ENCODE results near the gene PRMT7.

PRMT7 gene, protein sequence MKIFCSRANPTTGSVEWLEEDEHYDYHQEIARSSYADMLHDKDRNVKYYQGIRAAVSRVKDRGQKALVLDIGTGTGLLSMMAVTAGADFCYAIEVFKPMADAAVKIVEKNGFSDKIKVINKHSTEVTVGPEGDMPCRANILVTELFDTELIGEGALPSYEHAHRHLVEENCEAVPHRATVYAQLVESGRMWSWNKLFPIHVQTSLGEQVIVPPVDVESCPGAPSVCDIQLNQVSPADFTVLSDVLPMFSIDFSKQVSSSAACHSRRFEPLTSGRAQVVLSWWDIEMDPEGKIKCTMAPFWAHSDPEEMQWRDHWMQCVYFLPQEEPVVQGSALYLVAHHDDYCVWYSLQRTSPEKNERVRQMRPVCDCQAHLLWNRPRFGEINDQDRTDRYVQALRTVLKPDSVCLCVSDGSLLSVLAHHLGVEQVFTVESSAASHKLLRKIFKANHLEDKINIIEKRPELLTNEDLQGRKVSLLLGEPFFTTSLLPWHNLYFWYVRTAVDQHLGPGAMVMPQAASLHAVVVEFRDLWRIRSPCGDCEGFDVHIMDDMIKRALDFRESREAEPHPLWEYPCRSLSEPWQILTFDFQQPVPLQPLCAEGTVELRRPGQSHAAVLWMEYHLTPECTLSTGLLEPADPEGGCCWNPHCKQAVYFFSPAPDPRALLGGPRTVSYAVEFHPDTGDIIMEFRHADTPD

DNA sequence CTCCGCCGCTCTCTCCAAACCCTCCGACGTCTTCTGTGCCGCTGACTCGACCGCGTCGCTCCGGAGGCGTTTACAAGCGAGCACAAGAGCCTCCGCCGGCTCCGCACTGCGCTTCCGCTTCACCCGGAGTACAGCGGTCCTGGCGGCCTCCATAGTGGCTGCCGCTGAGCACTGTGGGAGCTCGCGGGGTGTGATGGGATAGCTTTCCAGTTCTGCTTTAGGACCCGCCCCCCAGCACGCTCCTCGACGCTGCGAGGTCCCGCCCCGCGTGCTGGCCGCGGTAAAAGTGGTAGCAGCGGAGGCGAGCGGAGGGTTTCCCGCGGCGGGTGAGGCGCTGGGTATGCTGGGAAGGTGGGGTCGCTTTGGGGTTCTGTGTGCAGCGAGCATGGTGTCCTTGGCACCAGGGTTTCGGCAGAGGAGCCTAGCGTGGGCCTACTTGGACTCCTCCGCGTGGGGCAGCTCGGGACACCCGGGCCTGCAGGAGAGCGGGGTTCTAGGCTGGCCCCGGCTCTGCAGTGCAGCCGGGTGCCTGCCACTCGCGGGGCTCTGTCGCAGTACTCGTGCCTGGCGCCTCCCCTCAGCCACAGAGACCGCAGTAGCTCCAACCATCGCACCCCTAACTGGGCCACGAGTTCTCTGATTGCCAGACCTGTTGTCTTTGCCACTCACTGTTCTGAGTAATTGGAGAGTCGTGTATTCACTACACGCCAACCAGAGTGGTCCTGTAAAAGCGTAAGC is at the start of gene PRMT7, which contains the start of gene SLC7A6OS:
Gene PRMT7, plus strand, starts transcription at position 246 of the 738 bp plus-strand sequence. CDS start 4,961 bp downstream, outside the sequence.
Gene SLC7A6OS, minus strand, starts transcription at position 173 of the 738 bp plus-strand sequence. Its CDS starts 20 bp downstream, at position 153.
- FAIRE-seq: no peak

DNA sequence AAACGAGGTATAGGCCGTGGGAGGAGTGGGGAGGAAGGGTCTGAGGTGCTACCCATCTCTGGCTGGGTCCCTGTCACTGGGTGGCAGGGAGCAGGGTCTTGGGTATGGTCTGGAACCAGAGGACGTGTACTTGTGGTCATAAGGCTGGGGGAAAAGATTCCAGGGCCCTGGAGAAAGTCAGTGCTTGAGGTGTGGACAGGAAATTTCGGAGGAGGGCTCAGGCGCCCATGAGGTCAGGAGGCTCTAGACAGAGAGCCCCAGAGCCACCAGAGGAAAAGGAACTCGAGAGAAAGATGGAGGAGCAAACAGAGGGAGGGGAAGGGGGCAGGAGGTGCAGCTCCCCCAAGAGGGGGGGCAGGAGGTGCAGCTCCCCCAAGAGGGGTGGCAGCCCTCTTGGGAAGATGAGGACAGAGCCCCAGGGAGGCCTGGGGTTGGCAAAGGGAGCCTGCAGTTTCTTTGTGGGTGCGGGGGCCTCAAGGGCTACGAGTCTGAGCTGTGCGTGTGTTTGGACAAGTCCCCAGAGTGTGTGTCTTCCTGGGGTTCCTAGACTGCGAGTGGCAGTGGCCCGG is 47.2 kb upstream of the PRMT7 start:
- no peak for FAIRE-seq

- FAIRE-seq: no peak
Measured at GRCh38 chr16:68264128-68265077, 46.4 kb upstream of the PRMT7 start, which contains the start of gene SLC7A6. Gene SLC7A6, plus strand, starts transcription at chr16:68264526. Its CDS starts 10,201 bp downstream, at chr16:68274727.

GRCh38 chr16:68265078-68265920 is 45.5 kb upstream of the PRMT7 start:
- FAIRE-seq: no peak

GRCh38 chr16:68267612-68268405 is 43.0 kb upstream of the PRMT7 start:
- FAIRE-seq: no peak

DNA sequence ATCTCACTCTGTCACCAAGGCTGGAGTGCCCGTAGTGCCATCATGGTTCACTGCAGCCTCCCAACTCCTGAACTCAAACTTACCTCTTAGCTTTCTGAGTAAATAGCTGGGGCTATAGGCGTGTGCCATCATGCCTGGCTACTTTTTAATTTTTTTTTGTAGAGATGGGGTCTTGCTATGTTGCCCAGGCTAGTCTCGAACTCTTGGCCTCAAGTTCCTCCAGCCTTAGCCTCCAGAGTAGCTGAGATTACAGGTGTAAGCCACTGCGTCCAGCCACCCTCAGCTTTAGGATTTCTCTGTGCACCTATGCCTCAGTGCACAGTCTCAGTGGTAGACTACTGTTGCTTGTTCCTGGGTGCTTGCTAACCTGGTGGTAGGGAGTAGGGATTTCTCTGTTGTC is 41.0 kb upstream of the PRMT7 start:
- FAIRE-seq: no peak

- FAIRE-seq: no peak
Measured at GRCh38 chr16:68270353-68270752, 40.5 kb upstream of the PRMT7 start.

DNA sequence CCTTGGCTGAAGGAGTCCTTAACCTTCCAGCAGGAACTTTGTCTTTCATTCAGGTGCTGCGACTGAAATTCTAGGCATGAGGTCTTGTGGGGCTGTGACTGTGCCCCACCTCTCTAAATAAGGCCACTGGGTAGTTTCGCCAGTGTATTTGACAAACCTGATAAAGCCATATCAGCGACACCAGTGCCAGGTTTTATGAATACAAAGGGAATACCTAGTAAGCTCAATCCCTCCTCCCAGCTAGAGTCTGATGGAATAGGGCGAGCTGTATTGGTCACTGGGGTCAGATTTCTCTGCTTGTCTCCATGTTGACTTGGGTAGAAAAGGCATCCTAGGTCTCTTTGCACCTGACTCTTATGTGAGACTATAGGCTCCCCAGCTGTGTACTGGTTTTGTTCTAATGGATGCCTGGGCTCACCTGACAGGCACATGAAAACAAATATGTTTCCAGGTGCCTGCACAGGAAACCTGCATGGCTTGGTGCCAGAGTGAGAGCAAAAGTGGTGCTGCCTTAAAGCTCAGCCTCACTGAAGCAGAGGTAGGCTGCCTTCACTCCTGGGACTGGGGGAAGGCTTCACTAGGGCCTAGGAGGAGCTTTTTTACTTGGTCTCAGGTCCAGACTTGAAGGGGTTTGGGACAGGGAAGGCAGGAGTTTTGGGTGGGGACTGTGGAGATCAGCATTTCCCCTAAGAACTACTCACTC is 38.2 kb upstream of the PRMT7 start:
- FAIRE-seq: no peak

GRCh38 chr16:68273459-68273858 is 37.4 kb upstream of the PRMT7 start:
- FAIRE-seq: no peak

DNA sequence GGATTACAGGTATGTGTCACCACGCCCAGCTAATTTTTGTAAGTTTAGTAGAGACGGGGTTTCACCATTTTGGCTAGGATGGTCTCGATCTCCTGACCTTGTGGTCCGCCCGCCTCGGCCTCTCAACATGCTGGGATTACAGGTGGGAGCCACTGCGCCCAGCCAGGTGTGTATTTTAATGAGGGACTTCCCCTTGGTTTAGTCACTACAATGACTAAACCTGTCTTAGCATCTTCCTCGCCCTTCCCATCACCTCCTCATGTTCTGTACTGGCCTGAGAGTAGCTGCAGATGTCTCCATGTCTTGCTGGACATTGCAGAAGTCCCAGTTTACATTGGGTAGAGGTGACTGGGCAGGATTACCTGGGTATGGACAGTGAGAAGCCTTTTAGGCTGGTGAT is 36.9 kb upstream of the PRMT7 start:
- no peak for FAIRE-seq

DNA sequence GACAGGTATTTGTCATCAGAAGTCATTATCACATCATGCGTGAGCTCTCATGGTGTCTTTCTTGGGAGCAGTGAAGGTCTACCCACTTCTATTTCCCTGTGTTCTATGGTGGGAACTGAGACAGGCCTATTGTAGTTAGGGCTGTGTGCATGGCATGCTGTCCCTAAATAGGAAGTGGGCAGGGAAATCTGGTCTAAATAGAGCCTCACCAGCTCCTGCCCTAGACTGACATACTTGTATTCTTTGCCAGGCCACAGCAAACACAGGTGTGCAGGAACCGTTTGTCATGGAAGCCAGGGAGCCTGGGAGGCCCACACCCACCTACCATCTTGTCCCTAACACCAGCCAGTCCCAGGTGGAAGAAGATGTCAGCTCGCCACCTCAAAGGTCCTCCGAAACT is 36.4 kb upstream of the PRMT7 start:
- FAIRE-seq: no peak

GRCh38 chr16:68275611-68276191 is 35.1 kb upstream of the PRMT7 start:
- FAIRE-seq: no peak

DNA sequence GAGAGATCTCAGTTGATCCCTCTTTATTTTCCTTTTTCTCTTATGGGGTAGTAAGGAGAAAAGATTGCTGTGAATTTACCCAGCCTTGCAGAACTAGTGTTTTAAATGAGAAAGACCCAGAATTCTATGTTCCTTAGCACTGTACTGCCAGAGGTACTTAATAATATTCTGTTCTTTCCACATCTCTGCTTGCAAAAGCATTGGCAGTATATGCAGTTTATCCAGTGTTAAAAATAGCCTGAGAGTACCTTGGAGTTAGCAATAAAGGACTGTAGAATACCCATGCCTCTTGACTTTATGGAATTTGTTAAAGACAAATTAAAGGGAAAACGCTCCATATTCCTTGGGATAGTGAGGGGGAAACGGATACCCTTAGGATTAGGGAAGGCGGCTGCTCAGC is 34.6 kb upstream of the PRMT7 start:
- no peak for FAIRE-seq

GRCh38 chr16:68279726-68280558 is 30.9 kb upstream of the PRMT7 start:
- no peak for FAIRE-seq

DNA sequence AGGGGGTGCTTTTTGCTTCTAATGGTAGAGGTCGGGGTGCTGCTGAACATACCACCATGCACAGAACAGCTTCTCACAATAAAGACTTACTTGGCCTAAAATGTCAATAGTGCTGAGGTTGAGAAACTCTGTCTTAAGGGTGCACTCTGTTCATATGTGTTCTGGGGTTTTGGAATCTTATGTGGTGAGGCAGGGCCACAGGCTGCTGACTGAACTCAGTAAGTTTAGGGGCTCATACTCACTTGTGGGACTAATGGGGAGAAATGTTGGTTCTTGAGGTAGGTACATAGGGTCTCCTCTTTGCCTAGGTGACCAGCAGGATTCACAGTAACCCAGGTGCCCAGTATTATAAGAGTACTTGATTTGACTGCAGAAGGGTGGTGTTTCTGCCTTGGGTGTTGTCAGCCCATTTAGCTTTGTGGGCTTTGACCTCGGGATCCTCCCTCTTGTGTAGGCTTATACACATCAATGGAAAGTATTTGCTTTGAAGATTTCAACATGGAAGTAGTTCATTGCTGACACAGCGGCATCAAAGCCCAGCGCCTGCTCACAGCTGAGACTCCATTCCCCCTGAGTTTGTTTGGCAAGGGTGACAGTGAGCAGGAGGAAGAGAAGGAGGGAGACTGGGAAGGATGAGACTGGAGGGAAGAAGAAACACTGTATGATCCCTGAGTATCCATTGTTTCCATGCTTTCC is 29.3 kb upstream of the PRMT7 start:
- no peak for FAIRE-seq

DNA sequence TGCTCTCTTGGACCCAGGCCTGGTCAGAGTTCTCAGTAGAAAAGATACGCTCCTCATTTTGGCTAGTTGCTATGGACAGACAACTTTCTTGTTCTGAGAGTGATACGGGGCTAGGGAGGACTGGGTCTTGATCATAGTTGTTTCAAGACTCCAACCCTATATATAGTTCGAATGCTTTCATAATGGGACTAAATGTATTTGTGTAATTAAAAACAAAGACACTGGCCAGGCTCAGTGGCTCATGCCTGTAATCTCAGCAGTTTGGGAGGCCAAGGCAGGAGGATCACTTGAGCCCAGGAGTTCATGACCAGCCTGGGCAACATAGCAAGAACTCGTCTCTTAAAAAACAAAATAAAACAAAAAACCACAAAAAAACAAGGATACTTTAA is 28.8 kb upstream of the PRMT7 start:
- no peak for FAIRE-seq

- no peak for FAIRE-seq
Measured at GRCh38 chr16:68283346-68283745, 27.5 kb upstream of the PRMT7 start.
